ENCODE results near the gene OST4.
"Not testable (repeated sequence)": the region's sequence is repeated elsewhere in the genome, so short reads cannot be mapped to it uniquely, and the experiment has no call there.

Gene OST4

DNA sequence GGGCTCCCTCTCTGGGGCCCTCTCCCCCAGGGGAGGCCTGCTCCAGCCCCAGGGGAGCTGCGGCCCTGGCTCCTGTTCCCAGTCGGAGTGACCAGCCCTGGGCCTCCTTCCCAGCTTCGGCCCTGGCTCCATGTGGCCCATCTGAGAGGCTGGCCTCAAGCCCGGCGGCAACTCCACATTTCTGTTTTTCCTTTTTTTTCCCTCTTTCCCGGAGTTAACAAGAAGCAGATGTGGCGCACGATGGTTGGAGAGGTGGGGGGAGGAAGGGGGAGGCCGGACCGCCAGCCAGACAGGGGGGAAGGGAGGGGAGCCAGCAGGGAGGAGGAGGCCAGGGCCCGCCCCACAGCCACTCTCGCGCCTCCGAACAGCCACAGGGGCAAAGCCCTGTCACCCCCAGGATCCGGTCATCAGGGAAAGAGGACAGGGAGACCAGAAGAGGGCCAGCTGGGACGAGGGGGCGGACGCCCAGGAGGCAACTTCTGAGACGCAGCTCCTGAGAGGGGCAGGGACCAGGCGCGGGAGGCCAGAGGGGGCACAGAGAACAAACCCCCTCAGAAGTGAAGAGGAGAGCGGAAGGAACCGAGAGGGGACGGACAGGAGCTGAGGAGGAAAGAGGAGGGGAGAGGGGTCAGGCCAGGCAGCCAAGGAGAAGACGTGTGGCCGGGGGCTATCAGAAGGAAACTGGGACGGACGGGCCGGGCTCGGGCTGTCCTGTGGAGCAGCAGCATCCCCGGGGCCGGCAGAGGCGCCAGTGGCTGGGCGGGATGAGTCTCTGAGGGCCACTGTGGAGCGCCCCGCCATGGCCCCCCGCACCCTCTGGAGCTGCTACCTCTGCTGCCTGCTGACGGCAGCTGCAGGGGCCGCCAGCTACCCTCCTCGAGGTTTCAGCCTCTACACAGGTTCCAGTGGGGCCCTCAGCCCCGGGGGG is 7.1 kb upstream of the OST4 start, which contains the start of gene EMILIN1:
Gene EMILIN1 (plus strand): TSS at position 349 of the 928 bp plus-strand sequence. CDS start 451 bp downstream, at position 800.
- peak; percentile 32 for DNase-seq

DNA sequence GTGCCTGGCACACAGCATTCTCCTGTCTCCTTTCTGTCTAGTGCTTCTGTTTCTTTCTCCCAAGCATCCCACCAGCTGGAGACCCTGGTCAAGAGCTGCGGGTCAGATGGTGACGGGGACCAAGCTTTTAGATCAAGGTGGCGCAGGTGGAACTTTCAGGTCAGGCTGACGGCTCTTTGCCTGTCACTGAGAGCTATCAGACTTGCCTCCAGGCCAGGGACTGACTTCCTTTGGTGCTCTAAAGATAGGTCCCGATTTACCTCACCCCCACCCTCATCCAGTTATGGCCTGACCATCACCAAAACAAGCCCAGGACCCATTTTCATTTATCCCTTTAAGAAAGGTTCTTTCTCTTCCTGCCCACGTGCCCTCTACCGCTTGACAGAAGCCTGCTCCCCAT is 5.8 kb upstream of the OST4 start:
- DNase-seq: no peak

DNA sequence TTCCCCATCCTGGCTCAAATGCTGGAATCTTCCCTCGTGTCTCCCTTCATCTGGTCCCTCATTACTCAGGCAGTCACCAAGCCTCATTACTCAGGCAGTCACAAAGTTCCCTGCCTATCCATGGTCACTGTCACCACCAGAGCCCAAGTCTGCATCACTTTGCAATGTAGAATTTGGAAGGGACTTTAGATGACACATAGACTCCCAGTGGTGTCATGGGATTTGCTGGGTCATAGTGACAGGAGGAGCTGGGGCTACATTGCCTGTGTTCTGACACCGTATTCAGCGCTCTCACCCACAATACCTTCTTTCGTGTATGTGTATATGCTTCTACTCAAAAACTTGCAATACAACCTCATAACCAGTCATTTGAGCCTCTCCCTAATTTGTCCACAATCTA is 4.9 kb upstream of the OST4 start:
- DNase-seq: no peak

- DNase-seq: not testable (repeated sequence)
These were observed 4.1 kb upstream of the OST4 start for GRCh38 chr2:27075566-27075871.

- peak; percentile 10 for DNase-seq
These were observed 3.5 kb upstream of the OST4 start for GRCh38 chr2:27074738-27075565.

GRCh38 chr2:27073782-27074181 is 2.3 kb upstream of the OST4 start:
- no peak for DNase-seq

- DNase-seq: no peak
These were observed 1.5 kb upstream of the OST4 start for GRCh38 chr2:27072920-27073319.

DNA sequence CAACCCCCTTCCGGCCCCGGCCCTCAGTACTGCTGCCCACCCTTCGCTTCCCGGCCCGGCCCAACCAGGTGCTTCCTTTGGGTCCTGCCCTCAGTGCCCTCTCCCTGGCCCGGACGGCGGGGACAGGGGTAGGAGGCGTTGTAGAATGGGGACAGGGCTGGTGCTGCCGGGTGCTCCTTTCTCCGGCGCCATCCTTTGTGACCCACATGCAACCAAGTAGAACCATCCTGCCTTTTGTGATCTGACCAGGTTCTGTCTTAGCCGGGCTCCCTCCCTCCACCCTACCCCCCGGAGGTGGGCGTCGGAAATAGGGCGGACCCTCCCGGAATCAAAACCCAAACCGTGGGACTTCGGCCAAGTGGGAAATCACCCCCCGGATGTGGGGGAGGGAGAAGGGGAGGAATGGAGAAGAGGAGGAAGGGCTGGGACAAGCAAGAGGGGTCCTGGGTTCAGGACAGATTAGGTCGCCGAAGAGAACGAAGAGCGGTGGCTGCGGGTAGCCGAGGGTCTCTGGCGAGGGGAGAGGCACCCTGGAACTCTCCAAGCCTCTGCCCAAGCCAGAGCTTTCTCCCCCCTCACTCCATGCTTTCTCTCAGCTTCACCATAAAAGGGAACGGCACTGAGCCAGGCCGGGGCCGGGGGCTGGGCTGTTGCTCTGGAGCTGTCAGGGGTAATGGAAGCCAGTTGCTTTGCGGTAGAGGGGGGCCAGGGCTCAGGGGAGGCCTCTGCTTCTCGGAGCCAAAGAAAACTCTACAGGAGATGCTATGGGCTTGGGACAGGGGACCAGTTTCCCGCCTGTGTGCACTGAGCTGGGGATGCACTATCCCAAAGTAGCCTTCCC is 756 bp upstream of the OST4 start:
- DNase-seq: peak; percentile 12

GRCh38 chr2:27070653-27071276 is 689 bp downstream of the OST4 start:
- no peak for DNase-seq

DNA sequence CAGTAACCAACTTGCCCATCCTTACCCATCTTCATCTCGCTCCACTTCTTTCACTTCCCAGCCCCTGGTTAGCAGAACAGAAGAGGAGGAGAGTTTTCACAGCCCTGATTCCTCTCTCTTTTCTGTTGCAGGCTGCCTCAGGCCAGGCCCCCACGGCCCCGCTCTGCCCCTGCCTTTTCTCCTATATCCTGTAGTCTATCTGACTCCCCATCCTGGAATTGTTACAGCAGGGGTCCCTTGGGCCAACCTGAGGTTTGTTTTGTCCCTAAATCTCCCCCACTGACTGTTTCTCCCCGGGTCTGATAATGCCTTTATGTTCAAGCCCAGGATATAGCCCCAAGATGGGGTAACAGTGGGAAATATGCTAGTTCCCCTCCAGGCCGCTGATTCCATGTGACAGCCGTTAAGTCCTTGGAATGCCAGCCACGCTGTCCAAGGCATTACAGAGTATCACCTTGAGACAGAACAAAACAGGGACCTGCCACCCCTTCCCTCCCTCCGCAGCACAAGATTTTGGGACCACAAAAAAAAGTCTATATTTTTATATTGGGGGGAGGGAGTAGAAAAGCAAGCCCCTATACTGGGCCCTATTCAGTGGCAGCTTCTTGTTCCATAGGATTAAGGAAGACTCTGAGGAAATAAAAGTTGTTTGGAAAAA is 1.4 kb downstream of the OST4 start:
- DNase-seq: no peak

DNA sequence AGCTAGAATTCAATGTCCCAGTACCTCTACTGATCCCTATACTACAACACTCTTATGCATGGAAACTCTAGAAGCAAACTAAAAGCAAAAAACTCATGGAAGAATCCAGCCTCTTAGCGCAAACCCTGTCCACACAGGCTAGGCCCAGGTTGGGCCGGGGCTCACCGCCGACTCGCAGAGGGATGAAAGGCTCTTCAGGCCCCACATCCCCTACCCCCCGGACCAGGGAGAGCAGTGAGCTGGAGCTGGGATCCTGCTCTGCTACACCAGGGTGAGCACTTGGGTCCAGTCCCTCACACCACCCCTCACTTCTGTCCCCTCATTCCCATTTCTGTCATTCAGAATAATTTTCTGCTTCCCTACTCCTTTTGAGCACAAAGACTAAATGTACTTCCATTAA is 2.0 kb downstream of the OST4 start:
- DNase-seq: no peak

- DNase-seq: no peak
These were observed 4.1 kb downstream of the OST4 start for GRCh38 chr2:27067385-27067784.

DNA sequence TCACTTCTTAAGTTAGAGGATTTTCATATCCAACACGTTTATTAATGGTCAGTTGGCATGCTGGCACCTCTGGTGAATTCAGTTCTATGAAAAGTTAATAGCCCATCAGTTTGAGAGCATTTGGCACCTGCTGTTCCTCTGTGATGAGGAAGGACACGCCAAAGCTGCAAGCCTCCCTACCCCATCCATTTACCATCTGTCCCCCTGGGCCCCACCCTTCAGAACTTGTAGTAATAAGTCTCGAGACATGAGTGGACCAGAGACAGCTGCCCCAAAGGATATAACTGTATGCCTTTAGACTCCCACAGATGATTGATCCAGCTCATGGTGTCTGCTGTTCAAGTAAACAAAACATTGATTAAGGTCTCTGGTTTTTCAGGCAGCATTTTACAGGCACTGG is 6.3 kb downstream of the OST4 start:
- DNase-seq: no peak

DNA sequence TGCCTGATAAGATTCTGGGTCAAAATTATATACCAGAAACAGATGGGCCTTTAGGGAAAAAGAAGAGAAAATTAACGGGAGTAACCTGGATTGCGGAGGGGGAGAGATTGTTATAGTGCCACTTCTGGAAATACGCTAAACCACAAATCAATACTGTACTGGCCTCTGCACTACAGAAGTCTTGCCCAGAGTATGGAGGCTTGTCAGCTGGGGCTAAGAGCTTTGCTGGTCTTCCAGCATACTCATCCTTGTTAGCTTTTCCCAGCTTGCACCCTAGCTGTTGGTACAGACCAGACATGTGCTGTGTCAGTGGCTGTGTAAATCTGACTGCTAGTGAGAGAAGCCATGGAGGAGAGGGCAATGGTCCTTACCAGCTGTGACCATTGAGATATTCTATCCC is 11.1 kb downstream of the OST4 start:
- DNase-seq: peak; percentile 67

DNA sequence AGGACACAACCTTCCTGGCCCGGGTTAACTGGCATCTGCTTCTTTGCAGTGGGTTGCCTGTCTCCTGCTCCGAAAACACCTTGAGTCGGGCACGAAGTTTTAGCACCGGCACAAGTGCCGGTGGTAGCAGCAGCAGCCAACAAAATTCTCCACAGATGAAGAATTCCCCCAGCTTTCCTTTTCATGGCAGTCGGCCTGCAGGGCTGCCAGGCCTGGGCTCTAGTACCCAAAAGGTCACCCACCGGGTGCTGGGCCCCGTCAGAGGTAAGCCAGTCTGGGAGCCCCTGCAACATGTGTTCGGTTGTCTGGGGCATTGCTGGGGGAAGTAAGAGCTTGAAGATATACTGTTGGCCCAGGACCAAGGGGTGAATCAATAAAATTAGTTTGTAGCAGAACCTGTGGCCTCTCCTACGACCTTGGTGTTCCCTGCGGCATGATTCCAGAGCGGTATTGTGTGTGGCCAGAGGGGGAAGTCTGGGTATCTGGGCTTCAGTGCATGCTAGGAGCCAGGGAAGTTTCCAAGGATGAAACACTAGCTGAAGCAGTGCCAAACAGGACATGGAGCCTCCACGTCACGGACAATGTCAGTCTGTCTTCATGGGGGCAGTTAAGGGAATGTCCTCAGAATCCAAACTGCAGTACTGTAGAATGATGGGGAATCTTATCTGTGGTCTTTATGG is 12.2 kb downstream of the OST4 start:
- no peak for DNase-seq

DNA sequence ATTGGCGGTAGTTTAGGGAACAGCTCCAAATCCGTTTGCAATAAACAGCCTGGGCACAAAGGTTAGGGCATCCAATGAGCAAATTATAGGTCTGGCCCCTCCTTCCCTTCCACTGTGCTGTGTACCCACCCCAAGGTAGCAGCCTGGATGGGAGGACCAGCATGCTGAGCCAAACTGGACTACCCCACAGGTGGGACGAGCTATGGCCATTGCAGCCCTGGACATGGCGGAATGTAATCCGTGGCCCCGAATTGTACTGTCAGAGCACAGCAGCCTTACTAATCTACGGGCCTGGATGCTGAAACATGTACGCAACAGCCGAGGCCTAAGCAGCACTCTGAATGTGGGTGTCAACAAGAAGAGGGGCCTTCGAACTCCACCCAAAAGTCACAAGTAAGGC is 13.2 kb downstream of the OST4 start:
- no peak for DNase-seq

DNA sequence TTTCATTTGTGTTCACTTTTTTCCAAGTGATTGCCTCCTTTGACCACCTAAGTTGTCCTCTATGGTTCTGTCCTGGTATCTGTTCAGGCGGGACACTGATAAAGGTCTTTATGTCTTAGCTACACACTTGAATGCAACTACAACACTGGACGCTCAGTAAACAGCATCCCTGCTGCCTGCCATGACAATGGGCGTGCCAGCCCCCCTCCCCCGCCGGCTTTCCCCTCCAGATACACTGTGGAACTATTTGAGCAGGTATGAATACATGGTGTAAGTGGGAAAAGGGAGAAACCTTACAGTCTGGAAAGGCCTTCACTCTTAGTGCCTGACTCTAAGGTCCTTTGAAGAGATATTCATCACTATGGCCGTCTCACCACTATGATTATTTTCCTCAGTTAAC is 14.3 kb downstream of the OST4 start:
- DNase-seq: no peak

DNA sequence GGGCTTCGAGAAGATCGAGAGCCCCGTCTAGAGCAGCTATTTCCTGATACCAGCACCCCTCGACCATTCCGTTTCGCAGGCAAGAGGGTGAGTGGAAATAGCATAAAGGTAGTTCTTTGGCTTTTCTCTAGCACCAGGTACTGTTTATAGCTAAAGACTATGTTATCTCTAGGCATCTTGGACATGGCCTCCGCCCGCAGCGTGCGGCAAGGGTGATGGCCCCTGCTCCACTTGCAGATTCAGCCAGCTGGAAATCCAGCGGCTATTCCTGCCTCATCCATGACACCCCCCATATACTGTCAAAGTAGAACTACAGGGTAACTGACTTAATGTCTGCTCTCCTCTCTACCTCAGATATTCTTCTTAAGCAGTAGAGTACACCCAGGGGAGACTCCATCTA is 16.7 kb downstream of the OST4 start:
- no peak for DNase-seq

DNA sequence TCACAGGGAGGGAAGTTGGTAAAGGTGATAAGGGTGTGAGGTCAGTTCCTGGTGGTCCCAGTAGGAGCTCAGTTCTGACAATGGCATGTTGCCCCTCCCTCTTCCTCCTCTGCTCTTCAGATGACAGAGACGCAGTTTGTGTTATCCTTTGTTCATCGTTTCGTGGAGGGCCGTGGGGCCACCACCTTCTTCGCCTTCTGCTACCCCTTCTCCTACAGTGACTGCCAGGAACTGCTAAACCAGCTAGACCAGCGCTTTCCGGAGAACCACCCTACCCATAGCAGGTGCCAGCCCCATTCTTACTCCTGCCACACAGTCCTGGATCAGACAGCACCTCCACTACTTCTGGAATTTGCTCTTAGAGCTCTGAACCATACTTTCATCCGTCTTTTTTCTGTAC is 17.7 kb downstream of the OST4 start:
- DNase-seq: no peak

- no peak for DNase-seq
These were observed 18.1 kb downstream of the OST4 start for GRCh38 chr2:27053321-27053720.

GRCh38 chr2:27051902-27052645 is 19.4 kb downstream of the OST4 start:
- DNase-seq: peak; percentile 12

Data from NCI-H2227 treated with DMSO at 0.1 percent for 48 hours (cell line).